ENCODE measurements around the gene COL3A1. TPM values are rescaled to one million over a fixed set of nuclear protein-coding genes. Genes with fewer than 3 reads are reported as not detected.

COL3A1 gene
- total RNA-seq, 2 donors from 2014 or later = not detected

- no peaks in the 10 kb centered on the region for H3K36me3 Mint-ChIP-seq
- H3K27me3 Mint-ChIP-seq = no peaks in the 10 kb centered on the region
- H3K4me3 Mint-ChIP-seq = no peak overlapping the region
- no peaks in the 10 kb centered on the region for H3K9me3 Mint-ChIP-seq
- no peak overlapping the region for H3K27ac Mint-ChIP-seq
- no peak for DNase-seq (ENCODE audit: low spot score)
- ATAC-seq = no peak
- no peaks in the 10 kb centered on the region for H3K4me1 Mint-ChIP-seq (ENCODE audit: low read depth in 2 of 2)
Measured at GRCh38 chr2:188983427-188984064, 9.4 kb downstream of the COL3A1 start.

GRCh38 chr2:188984065-188984491 is 9.9 kb downstream of the COL3A1 start:
- DNase-seq (ENCODE audit: low spot score) (no peak), ATAC-seq (no peak)
- H3K27ac Mint-ChIP-seq = no peak overlapping the region
- H3K36me3 Mint-ChIP-seq = no peaks in the 10 kb centered on the region
- H3K4me3 Mint-ChIP-seq = no peak overlapping the region
- H3K9me3 Mint-ChIP-seq = no peaks in the 10 kb centered on the region
- no peaks in the 10 kb centered on the region for H3K27me3 Mint-ChIP-seq
- no peaks in the 10 kb centered on the region for H3K4me1 Mint-ChIP-seq (ENCODE audit: low read depth in 2 of 2)

- Mint-ChIP-seq H3K27me3 (no peaks in the 10 kb centered on the region), H3K4me3 (no peak overlapping the region)
Measured at GRCh38 chr2:188984680-188985079, 10.5 kb downstream of the COL3A1 start.

GRCh38 chr2:188986839-188987238 is 12.7 kb downstream of the COL3A1 start:
- H3K4me3 Mint-ChIP-seq = no peak overlapping the region
- no peaks in the 10 kb centered on the region for H3K27me3 Mint-ChIP-seq
- no peaks in the 10 kb centered on the region for H3K36me3 Mint-ChIP-seq
- no peaks in the 10 kb centered on the region for H3K4me1 Mint-ChIP-seq (ENCODE audit: low read depth in 2 of 2)
- no peak for ATAC-seq
- no peak overlapping the region for H3K27ac Mint-ChIP-seq
- no peaks in the 10 kb centered on the region for H3K9me3 Mint-ChIP-seq
- DNase-seq (ENCODE audit: low spot score) = no peak

More at GRCh38 chr2:188984680-188985079, 10.5 kb downstream of the COL3A1 start:
- DNase-seq (ENCODE audit: low spot score) = no peak
- Mint-ChIP-seq H3K36me3 (no peaks in the 10 kb centered on the region), H3K27ac (no peak overlapping the region), H3K4me1 (ENCODE audit: low read depth in 2 of 2) (no peaks in the 10 kb centered on the region), H3K9me3 (no peaks in the 10 kb centered on the region)
- no peak for ATAC-seq

GRCh38 chr2:188993247-188993646 is 19.1 kb downstream of the COL3A1 start:
- no peaks in the 10 kb centered on the region for H3K27me3 Mint-ChIP-seq
- H3K27ac Mint-ChIP-seq = no peak overlapping the region

GRCh38 chr2:188997263-188997662 is 23.1 kb downstream of the COL3A1 start:
- no peaks in the 10 kb centered on the region for H3K27me3 Mint-ChIP-seq

More at GRCh38 chr2:188993247-188993646, 19.1 kb downstream of the COL3A1 start:
- H3K4me1 Mint-ChIP-seq (ENCODE audit: low read depth in 2 of 2) = no peaks in the 10 kb centered on the region
- no peak overlapping the region for H3K4me3 Mint-ChIP-seq
- no peak for DNase-seq (ENCODE audit: low spot score)
- H3K36me3 Mint-ChIP-seq = no peaks in the 10 kb centered on the region
- ATAC-seq = no peak
- H3K9me3 Mint-ChIP-seq = no peaks in the 10 kb centered on the region

DNA sequence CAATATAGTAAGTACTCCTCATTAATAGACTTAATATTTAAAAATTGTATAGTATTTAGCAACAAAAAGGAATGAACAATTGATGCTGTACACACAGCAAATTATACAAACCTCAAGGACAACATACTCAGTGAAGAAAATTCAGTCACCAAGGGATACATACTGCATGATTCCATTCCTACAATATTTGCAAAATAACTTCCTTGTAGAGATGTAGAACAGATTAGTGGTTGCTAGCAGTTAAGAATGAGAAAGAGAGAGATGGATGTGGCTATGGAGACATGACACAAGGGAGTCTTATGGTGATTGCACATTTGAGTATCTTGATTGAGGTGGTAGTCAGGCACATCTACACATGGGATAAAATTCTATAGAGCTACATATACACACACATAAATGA is 26.0 kb downstream of the COL3A1 start:
- Mint-ChIP-seq H3K27ac (no peak overlapping the region), H3K27me3 (no peaks in the 10 kb centered on the region), H3K9me3 (no peaks in the 10 kb centered on the region), H3K4me3 (no peak overlapping the region), H3K4me1 (ENCODE audit: low read depth in 2 of 2) (no peaks in the 10 kb centered on the region), H3K36me3 (no peaks in the 10 kb centered on the region)
- DNase-seq (ENCODE audit: low spot score) (no peak), ATAC-seq (no peak)

More at GRCh38 chr2:188997263-188997662, 23.1 kb downstream of the COL3A1 start:
- ATAC-seq (no peak), DNase-seq (ENCODE audit: low spot score) (no peak)
- H3K36me3 Mint-ChIP-seq = no peaks in the 10 kb centered on the region
- no peaks in the 10 kb centered on the region for H3K4me1 Mint-ChIP-seq (ENCODE audit: low read depth in 2 of 2)
- H3K4me3 Mint-ChIP-seq = no peak overlapping the region
- H3K9me3 Mint-ChIP-seq = no peaks in the 10 kb centered on the region
- no peak overlapping the region for H3K27ac Mint-ChIP-seq

DNA sequence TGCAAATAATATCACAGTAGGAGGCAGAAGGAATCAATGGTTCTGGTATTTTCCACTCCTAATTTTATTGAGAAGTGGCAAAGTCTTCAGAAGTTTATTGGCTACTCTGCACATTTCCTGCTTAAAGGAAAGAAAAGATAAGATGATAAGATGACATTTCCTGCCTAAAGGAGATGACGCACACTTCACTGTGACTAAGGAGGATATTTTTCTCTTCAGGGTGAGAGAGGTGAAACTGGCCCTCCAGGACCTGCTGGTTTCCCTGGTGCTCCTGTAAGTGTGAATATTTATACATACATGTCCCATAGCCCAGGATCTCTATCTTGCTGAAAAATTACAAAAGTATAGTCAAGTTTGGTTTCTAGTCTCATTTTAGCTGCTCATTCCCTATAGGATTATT is 27.9 kb downstream of the COL3A1 start:
- ATAC-seq = no peak
- H3K4me1 Mint-ChIP-seq (ENCODE audit: low read depth in 2 of 2) = no peaks in the 10 kb centered on the region
- no peak overlapping the region for H3K27ac Mint-ChIP-seq
- no peak for DNase-seq (ENCODE audit: low spot score)
- H3K9me3 Mint-ChIP-seq = no peaks in the 10 kb centered on the region
- H3K27me3 Mint-ChIP-seq = no peaks in the 10 kb centered on the region
- no peak overlapping the region for H3K4me3 Mint-ChIP-seq
- H3K36me3 Mint-ChIP-seq = no peaks in the 10 kb centered on the region

DNA sequence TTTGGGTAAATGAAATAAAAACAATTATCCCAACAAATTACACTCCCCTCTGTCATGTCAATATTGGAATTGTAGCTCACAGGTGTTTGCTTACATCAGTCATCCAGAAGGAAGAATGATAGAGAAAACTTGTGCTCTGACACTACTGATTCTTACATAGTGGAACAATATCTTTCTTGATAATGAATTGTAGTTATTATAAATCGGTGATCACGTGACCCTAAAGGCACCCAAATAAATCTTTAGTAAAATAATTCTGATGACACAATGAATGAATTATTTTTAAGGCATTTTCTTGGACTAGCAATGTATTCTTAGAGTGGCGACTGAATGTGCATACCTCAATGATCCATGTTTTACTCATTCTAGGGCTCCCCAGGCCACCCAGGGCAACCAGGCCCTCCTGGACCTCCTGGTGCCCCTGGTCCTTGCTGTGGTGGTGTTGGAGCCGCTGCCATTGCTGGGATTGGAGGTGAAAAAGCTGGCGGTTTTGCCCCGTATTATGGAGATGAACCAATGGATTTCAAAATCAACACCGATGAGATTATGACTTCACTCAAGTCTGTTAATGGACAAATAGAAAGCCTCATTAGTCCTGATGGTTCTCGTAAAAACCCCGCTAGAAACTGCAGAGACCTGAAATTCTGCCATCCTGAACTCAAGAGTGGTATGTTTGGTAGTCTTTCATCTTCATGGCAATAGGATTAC is 34.5 kb downstream of the COL3A1 start:
- no peaks in the 10 kb centered on the region for H3K4me1 Mint-ChIP-seq (ENCODE audit: low read depth in 2 of 2)
- H3K4me3 Mint-ChIP-seq = no peak overlapping the region
- DNase-seq (ENCODE audit: low spot score) (no peak), ATAC-seq (no peak)
- H3K9me3 Mint-ChIP-seq = peaks cover 3% of the 10 kb centered on the region
- no peaks in the 10 kb centered on the region for H3K36me3 Mint-ChIP-seq
- H3K27me3 Mint-ChIP-seq = no peaks in the 10 kb centered on the region
- H3K27ac Mint-ChIP-seq = no peak overlapping the region

DNA sequence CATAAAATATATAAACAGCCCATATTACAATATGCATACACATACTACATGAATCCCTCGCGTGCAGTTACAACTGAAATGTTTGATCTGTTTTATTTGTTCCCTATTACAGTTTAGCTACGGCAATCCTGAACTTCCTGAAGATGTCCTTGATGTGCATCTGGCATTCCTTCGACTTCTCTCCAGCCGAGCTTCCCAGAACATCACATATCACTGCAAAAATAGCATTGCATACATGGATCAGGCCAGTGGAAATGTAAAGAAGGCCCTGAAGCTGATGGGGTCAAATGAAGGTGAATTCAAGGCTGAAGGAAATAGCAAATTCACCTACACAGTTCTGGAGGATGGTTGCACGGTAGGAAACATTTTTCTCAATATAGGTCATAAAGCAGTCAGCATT is 36.4 kb downstream of the COL3A1 start:
- no peak for DNase-seq (ENCODE audit: low spot score)
- ATAC-seq = no peak
- Mint-ChIP-seq H3K4me1 (ENCODE audit: low read depth in 2 of 2) (no peaks in the 10 kb centered on the region), H3K36me3 (no peaks in the 10 kb centered on the region), H3K9me3 (peaks cover 3% of the 10 kb centered on the region), H3K4me3 (no peak overlapping the region), H3K27ac (no peak overlapping the region), H3K27me3 (no peaks in the 10 kb centered on the region)

DNA sequence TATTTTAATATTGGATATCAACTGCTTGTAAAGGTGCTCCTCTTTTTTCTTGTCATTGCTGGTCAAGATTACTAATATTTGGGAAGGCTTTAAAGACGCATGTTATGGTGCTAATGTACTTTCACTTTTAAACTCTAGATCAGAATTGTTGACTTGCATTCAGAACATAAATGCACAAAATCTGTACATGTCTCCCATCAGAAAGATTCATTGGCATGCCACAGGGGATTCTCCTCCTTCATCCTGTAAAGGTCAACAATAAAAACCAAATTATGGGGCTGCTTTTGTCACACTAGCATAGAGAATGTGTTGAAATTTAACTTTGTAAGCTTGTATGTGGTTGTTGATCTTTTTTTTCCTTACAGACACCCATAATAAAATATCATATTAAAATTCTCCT is 38.2 kb downstream of the COL3A1 start:
- DNase-seq (ENCODE audit: low spot score) (no peak), ATAC-seq (no peak)
- H3K4me1 Mint-ChIP-seq (ENCODE audit: low read depth in 2 of 2) = no peaks in the 10 kb centered on the region
- H3K27me3 Mint-ChIP-seq = no peaks in the 10 kb centered on the region
- no peaks in the 10 kb centered on the region for H3K36me3 Mint-ChIP-seq
- H3K9me3 Mint-ChIP-seq = peaks cover 3% of the 10 kb centered on the region
- no peak overlapping the region for H3K27ac Mint-ChIP-seq
- no peak overlapping the region for H3K4me3 Mint-ChIP-seq

DNA sequence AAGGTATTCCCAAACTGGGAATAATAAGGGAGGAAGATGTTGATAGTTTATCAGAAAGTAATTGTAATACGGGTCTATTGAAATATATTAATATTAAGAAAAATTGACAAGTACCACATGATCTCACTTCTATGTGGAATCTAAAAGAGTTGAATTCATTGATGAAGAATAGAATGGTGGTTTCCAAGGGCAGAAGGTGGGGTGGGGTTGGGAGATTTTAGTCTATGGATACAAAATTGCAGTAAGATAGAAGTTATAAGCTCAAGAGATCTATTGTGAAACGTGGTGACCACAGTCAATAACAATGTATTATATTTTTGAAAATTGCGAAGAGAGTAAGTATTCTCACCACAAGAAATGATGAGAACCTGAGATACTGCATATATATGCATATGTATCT is 38.9 kb downstream of the COL3A1 start:
- Mint-ChIP-seq H3K9me3 (peaks cover 3% of the 10 kb centered on the region), H3K27me3 (no peaks in the 10 kb centered on the region), H3K36me3 (no peaks in the 10 kb centered on the region), H3K27ac (no peak overlapping the region), H3K4me1 (ENCODE audit: low read depth in 2 of 2) (no peaks in the 10 kb centered on the region), H3K4me3 (no peak overlapping the region)
- DNase-seq (ENCODE audit: low spot score) (no peak), ATAC-seq (no peak)

DNA sequence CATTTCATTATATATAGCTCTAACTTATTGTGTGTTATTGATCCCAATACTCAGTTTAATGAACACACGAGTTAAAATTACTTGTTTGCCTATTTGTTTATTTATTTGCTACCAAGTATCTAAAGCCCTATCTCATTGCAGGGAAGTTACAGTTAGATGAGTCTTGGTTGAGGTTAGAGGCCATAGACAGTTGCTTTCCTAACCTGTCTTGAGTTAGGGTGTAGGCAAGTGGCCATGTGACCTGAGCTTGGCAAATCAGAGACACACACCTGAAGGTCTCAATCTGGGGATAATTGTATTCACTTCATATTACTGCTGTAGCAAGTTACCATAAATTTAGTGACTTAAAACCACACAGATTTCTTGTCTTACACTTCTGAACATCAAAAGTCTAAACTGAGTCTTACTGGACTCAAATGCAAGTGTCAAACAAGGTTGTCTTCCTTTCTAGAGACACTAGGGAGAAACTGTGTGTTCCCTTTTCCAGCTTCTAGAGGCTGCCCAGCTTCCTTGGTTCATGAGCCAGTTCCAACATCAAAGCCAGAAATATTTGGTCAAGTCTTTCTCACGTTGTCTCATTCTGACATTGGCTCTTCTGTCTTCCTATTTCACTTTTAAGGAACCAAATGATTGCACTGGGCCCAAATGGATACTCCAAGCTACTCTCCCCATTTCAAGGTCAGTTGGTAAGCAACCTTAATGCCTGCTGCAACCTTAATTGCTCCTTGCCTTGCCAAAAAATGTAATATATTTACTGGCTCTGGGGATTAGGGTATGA is 39.7 kb downstream of the COL3A1 start:
- Mint-ChIP-seq H3K36me3 (no peaks in the 10 kb centered on the region), H3K27ac (no peak overlapping the region), H3K27me3 (no peaks in the 10 kb centered on the region), H3K4me3 (no peak overlapping the region), H3K4me1 (ENCODE audit: low read depth in 2 of 2) (no peaks in the 10 kb centered on the region), H3K9me3 (peaks cover 3% of the 10 kb centered on the region)
- DNase-seq (ENCODE audit: low spot score) (no peak), ATAC-seq (no peak)

Measured in natural killer cell treated with Interleukin-12 subunit alpha and Interleukin-12 subunit beta and Interleukin-15 and Interleukin-18, amount 100 ng/mL, for 72 hours (primary cell).